ENCODE results near the gene GJD3.

The GJD3 gene

DNA sequence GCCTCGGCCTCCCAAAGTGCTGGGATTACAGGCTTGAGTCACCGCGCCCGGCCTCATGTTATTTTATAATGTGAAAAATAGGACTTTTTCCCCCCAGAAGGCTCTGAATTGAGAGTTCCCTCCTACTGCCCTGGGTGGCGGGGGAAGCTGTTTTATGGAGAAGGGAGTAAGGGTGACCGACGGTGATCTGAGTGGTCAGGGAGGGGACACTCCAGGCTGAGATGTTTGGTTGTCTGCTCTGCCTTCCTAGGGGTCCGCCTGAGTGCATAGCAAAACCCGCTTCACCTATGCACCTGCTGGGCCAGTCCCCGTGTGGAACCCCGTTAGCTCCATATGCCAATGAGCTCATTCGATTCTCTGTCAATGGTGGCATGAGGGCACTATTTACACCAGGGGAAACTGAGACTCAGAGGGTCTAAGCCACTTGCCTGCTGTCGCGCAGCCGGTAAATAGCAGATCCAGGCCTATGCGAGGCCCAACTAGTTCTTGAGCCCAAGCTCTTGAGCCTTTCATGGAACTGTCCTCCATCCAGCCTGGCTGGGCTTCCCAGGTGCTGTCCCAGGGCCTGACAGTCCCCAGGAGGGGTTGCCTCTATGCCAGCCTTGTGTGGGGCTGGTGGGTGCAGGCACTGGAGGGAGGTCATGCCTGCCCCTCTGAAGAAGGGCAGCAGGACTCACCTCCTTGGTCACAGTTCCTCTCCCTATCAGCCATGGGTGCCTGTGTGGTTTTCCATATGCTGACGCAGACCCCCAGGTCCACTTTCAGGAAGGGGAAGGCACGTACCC is 1.7 kb upstream of the GJD3 start:
- ATAC-seq = no peak
- no peak for TF ChIP-seq TCF4 (CRISPR knock-in tag; IDR thresholded peaks at IDR 0.05; ENCODE audit: borderline replicate concordance)
- TF ChIP-seq PPARA (CRISPR knock-in tag; IDR thresholded peaks at IDR 0.05; ENCODE audit: borderline replicate concordance) = no peak
- TF ChIP-seq, protein P1, sequence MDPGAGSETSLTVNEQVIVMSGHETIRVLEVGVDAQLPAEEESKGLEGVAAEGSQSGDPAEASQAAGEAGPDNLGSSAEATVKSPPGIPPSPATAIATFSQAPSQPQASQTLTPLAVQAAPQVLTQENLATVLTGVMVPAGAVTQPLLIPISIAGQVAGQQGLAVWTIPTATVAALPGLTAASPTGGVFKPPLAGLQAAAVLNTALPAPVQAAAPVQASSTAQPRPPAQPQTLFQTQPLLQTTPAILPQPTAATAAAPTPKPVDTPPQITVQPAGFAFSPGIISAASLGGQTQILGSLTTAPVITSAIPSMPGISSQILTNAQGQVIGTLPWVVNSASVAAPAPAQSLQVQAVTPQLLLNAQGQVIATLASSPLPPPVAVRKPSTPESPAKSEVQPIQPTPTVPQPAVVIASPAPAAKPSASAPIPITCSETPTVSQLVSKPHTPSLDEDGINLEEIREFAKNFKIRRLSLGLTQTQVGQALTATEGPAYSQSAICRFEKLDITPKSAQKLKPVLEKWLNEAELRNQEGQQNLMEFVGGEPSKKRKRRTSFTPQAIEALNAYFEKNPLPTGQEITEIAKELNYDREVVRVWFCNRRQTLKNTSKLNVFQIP (CRISPR knock-in tag; IDR thresholded peaks at IDR 0.05; ENCODE audit: borderline replicate concordance, low read depth) = no peak
- no peak for TF ChIP-seq ESRRG (CRISPR knock-in tag; IDR thresholded peaks at IDR 0.05)
- TF ChIP-seq ISL1 (CRISPR knock-in tag; IDR thresholded peaks at IDR 0.05) = no peak
- TF ChIP-seq ARNTL (CRISPR knock-in tag; IDR thresholded peaks at IDR 0.05; ENCODE audit: borderline replicate concordance, low read depth) = no peak
- no peak for TF ChIP-seq ZNF8 (CRISPR knock-in tag; IDR thresholded peaks at IDR 0.05)
- no peak for TF ChIP-seq CSDC2 (CRISPR knock-in tag; IDR thresholded peaks at IDR 0.05)
- TF ChIP-seq ZFP30 (CRISPR knock-in tag; IDR thresholded peaks at IDR 0.05) = no peak

DNA sequence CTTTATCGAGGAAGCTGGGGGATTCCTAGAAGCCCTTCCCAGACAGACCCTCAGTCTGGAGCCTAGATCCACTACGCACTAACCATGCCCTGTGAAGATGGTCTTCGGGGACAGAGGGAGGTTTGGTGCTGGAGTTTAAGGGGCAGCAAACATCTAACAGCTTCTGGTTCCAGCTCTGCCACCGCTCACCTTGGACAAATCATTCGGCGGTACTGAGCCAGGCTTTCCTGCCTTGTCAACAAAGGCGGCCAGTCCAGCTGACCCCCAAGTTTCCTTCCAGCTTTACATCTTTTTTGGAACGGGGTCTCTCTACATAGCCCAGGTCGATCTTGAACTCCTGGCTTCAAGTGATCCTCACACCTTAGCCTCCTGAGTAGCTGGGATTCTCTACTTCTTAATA is 369 bp upstream of the GJD3 start:
- ATAC-seq = no peak
- TF ChIP-seq CSDC2 (CRISPR knock-in tag; IDR thresholded peaks at IDR 0.05) = no peak
- no peak for TF ChIP-seq ZFP3 (CRISPR knock-in tag; IDR thresholded peaks at IDR 0.05)
- no peak for TF ChIP-seq ESRRG (CRISPR knock-in tag; IDR thresholded peaks at IDR 0.05)

GRCh38 chr17:40363111-40363827 is 1.3 kb downstream of the GJD3 start:
- TF ChIP-seq TCF4 (CRISPR knock-in tag; IDR thresholded peaks at IDR 0.05; ENCODE audit: borderline replicate concordance) = no peak
- TF ChIP-seq ARNTL (CRISPR knock-in tag; IDR thresholded peaks at IDR 0.05; ENCODE audit: borderline replicate concordance, low read depth) = no peak
- TF ChIP-seq OSR1 (CRISPR knock-in tag; IDR thresholded peaks at IDR 0.05) = no peak
- TF ChIP-seq ZNF565 (CRISPR knock-in tag; conservative IDR thresholded peaks at IDR 0.05; ENCODE audit: low read depth) = no peak
- TF ChIP-seq SNAI2 (CRISPR knock-in tag; IDR thresholded peaks at IDR 0.05) = no peak
- no peak for TF ChIP-seq ZFP3 (CRISPR knock-in tag; IDR thresholded peaks at IDR 0.05)
- no peak for TF ChIP-seq GLIS3 (CRISPR knock-in tag; IDR thresholded peaks at IDR 0.05)
- TF ChIP-seq TSHZ2 (CRISPR knock-in tag; IDR thresholded peaks at IDR 0.05) = no peak
- TF ChIP-seq, protein P1 (CRISPR knock-in tag; IDR thresholded peaks at IDR 0.05; ENCODE audit: borderline replicate concordance, low read depth) = no peak
- no peak for TF ChIP-seq TOX (CRISPR knock-in tag; IDR thresholded peaks at IDR 0.05; ENCODE audit: borderline replicate concordance)
- ATAC-seq = no peak; the same call in 2 of the 3 replicates

- peak; percentile 81 for ATAC-seq
These were observed 1.8 kb downstream of the GJD3 start for GRCh38 chr17:40362696-40363110.

More at GRCh38 chr17:40362696-40363110, 1.8 kb downstream of the GJD3 start:
- TF ChIP-seq, protein P2, sequence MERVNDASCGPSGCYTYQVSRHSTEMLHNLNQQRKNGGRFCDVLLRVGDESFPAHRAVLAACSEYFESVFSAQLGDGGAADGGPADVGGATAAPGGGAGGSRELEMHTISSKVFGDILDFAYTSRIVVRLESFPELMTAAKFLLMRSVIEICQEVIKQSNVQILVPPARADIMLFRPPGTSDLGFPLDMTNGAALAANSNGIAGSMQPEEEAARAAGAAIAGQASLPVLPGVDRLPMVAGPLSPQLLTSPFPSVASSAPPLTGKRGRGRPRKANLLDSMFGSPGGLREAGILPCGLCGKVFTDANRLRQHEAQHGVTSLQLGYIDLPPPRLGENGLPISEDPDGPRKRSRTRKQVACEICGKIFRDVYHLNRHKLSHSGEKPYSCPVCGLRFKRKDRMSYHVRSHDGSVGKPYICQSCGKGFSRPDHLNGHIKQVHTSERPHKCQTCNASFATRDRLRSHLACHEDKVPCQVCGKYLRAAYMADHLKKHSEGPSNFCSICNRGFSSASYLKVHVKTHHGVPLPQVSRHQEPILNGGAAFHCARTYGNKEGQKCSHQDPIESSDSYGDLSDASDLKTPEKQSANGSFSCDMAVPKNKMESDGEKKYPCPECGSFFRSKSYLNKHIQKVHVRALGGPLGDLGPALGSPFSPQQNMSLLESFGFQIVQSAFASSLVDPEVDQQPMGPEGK (CRISPR knock-in tag; IDR thresholded peaks at IDR 0.05; ENCODE audit: borderline replicate concordance) = no peak
- TF ChIP-seq GLIS3 (CRISPR knock-in tag; IDR thresholded peaks at IDR 0.05) (no peak), PPARA (CRISPR knock-in tag; IDR thresholded peaks at IDR 0.05; ENCODE audit: borderline replicate concordance) (no peak)
